Lung (tissue), 12 donors: Measurements from ENCODE around the gene SLC9A5. TPM values are rescaled to one million over a fixed set of nuclear protein-coding genes. Genes with fewer than 3 reads are reported as not detected.

Experiments
- ATAC-seq: fragments of 200-7000 bp; cut with Tn5 transposase; one replicate; pipeline ENCODE4 v1.9.1; 2020; ENCODE audit warnings: moderate number of reproducible peaks; ENCODE audit not compliant: insufficient read depth, low FRiP score
- DNase-seq, 3 donors: peaks; one replicate each; pipeline ENCODE4 v3.0.0-alpha.2; 2013 to 2017
- H3K27ac ChIP-seq, 2 donors: one replicate each; pipeline ENCODE4 v1.5.1; 2013; ENCODE audit warnings: mild to moderate bottlenecking in 2 of 2, moderate library complexity in 2 of 2, control low read depth in 1 of 2, inconsistent platforms in 1 of 2, low read depth in 1 of 2, low read length in 1 of 2
- H3K27me3 ChIP-seq, 3 donors: one replicate each; pipeline ENCODE4 v1.5.1; 2013; ENCODE audit warnings: low read length in 2 of 3; ENCODE audit not compliant: control insufficient read depth in 3 of 3, insufficient read depth in 3 of 3
- H3K36me3 ChIP-seq, 4 donors: one replicate each; pipeline ENCODE4 v1.5.1; 2013; ENCODE audit warnings: low read length in 4 of 4, mild to moderate bottlenecking in 1 of 4, moderate library complexity in 1 of 4; ENCODE audit not compliant: control insufficient read depth in 4 of 4, insufficient read depth in 4 of 4
- H3K4me1 ChIP-seq, 5 donors: one replicate each; pipeline ENCODE4 v1.5.1; 2013; ENCODE audit warnings: low read length in 5 of 5, mild to moderate bottlenecking in 2 of 5, moderate library complexity in 1 of 5; ENCODE audit not compliant: control insufficient read depth in 5 of 5, insufficient read depth in 5 of 5
- H3K4me3 ChIP-seq: one replicate; pipeline ENCODE4 v1.5.1; 2013; ENCODE audit warnings: mild to moderate bottlenecking, control low read depth, moderate library complexity
- H3K9ac ChIP-seq, 2 donors: one replicate each; pipeline ENCODE4 v1.5.1; 2013; ENCODE audit warnings: low read length in 2 of 2, control low read depth in 1 of 2; ENCODE audit not compliant: insufficient read depth in 1 of 2
- H3K9me3 ChIP-seq, 4 donors: one replicate each; pipeline ENCODE4 v1.5.1; 2013; ENCODE audit warnings: low read length in 3 of 4, mild to moderate bottlenecking in 1 of 4, moderate library complexity in 1 of 4; ENCODE audit not compliant: control insufficient read depth in 4 of 4, insufficient read depth in 3 of 4
- CTCF ChIP-seq: IDR thresholded peaks from 2 replicates; pipeline ENCODE4 v1.5.1; 2012; ENCODE audit warnings: mild to moderate bottlenecking; ENCODE audit errors: control extremely low read depth, extremely low read depth
- WGBS, 2 donors: extraction: QIAGEN DNeasy Blood & Tissue Kit; methylation state at CpG; one replicate each; pipeline ENCODE4 v1.1.7; 2013; 5-methylcytosine and 5-hydroxymethylcytosine counted together
- polyA plus RNA-seq, 2 donors: library from polyadenylated mRNA; stranded (reverse); fragments of 200-250 nt; gene quantifications; one replicate each; pipeline ENCODE4 v1.2.1, GENCODE V29; 2013
- total RNA-seq, 2 donors: library from RNA; depleted of rRNA in 1 of 2; stranded (reverse); fragments of >200 nt in 1 of 2; gene quantifications; one replicate each; pipeline ENCODE4 v1.2.1, GENCODE V29; 2014 to 2021
- donor health status: control.
- donor health status: control.
- donor health status: Bipolar disorder and iron deficiency.
- donor health status: healthy.
- donor health status: DM: yes; HTN: yes; CAD: no.

The SLC9A5 gene
- total and polyA plus RNA-seq, 4 donors, result 1.2 to 5.9 (median 3.3) TPM

- TF ChIP-seq CTCF, result peak; percentile 62
Observed at GRCh38 chr16:67279296-67280089, 30.7 kb downstream of the SLC9A5 start, which contains the start of gene PLEKHG4. PLEKHG4 (plus strand) TSS chr16:67279532; CDS start chr16:67280045, 513 bp downstream.

DNA sequence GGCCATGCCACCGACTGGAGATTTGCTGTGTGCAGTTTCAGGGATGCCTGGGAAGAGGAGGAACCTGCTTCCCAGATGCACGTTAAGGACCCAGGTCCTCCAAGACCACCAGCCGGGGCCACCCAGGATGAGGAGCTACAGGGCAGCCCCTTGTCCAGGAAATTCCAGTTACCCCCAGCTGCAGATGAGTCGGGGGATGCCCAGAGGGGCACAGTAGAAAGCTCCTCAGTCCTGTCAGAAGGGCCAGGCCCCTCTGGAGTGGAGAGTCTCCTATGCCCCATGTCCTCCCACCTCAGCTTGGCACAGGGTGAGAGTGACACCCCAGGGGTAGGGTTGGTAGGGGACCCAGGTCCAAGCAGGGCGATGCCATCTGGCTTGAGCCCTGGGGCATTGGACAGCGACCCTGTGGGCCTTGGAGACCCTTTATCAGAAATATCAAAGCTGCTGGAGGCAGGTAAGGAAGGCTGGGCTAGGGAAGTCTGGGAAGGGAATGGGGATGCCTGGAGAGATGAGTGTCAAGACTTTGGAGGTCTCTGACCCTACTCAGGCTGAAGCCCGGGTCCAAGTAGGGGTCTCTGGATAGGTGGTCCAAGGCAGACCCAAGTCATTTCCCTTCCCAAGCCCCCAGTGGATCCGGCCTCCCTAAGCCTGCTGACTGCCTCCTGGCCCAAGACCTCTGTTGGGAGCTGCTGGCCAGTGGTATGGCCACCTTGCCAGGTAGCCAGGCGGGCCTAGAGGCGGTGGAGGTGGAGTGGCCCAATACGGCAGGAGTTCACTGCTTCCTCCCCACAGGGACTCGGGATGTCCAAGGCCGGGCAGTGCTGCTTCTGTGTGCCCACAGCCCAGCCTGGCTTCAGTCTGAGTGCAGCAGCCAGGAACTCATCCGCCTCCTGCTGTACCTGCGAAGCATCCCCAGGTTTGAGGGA is 31.6 kb downstream of the SLC9A5 start:
- H3K9ac ChIP-seq, result no peak overlapping the region
- TF ChIP-seq CTCF, result no peak

More at GRCh38 chr16:67279296-67280089, 30.7 kb downstream of the SLC9A5 start, which contains the start of gene PLEKHG4:
- Histone ChIP-seq H3K27me3 (no peaks in the 10 kb centered on the region), H3K9me3 (no peaks in the 10 kb centered on the region), H3K9ac (no peak within 1 kb of the TSS), H3K27ac (peak within 1 kb of the TSS in 1 of 2 donors; percentile 55), H3K4me1 (peaks cover 0 to 22% (median 5%) of the 10 kb centered on the region in 5 donors), H3K4me3 (peak within 1 kb of the TSS; percentile 37), H3K36me3 (peaks cover 0 to 6% (median 1%) of the 10 kb centered on the region in 4 donors)
- WGBS, 2 donors, result 23 to 44% methylated on average over 48 to 83 of the region's 83 CpGs
- peak; percentile 67 to 85 (median 80) for DNase-seq
- ATAC-seq, result peak; percentile 91

GRCh38 chr16:67281536-67282446 is 33.0 kb downstream of the SLC9A5 start:
- Histone ChIP-seq H3K4me1 (peaks cover 0 to 22% (median 5%) of the 10 kb centered on the region in 5 donors), H3K27me3 (no peaks in the 10 kb centered on the region), H3K27ac (no peak overlapping the region), H3K9ac (no peak overlapping the region), H3K36me3 (peaks cover 0 to 2% (median 0%) of the 10 kb centered on the region in 4 donors), H3K9me3 (no peaks in the 10 kb centered on the region), H3K4me3 (no peak overlapping the region)
- ATAC-seq (no peak), DNase-seq (no peak)
- no peak for TF ChIP-seq CTCF
- 96% methylated on average over 12 to 14 of the region's 14 CpGs for whole genome bisulfite sequencing, 2 donors

More for the DNA sequence above, 31.6 kb downstream of the SLC9A5 start:
- DNase-seq (no peak), ATAC-seq (no peak)
- H3K27ac ChIP-seq, result no peak overlapping the region
- 95 to 97% methylated on average over 15 of the region's 15 CpGs for WGBS, 2 donors
- H3K4me3 ChIP-seq, result no peak overlapping the region
- no peaks in the 10 kb centered on the region for H3K9me3 ChIP-seq
- peaks cover 0 to 6% (median 1%) of the 10 kb centered on the region in 4 donors for H3K36me3 ChIP-seq
- peaks cover 0 to 22% (median 5%) of the 10 kb centered on the region in 5 donors for H3K4me1 ChIP-seq
- H3K27me3 ChIP-seq, result no peaks in the 10 kb centered on the region
